Measurements from ENCODE around the gene LATS1.
"Not testable (repeated sequence)": the region's sequence is repeated elsewhere in the genome, so short reads cannot be mapped to it uniquely, and the experiment has no call there.

LATS1 gene

DNA sequence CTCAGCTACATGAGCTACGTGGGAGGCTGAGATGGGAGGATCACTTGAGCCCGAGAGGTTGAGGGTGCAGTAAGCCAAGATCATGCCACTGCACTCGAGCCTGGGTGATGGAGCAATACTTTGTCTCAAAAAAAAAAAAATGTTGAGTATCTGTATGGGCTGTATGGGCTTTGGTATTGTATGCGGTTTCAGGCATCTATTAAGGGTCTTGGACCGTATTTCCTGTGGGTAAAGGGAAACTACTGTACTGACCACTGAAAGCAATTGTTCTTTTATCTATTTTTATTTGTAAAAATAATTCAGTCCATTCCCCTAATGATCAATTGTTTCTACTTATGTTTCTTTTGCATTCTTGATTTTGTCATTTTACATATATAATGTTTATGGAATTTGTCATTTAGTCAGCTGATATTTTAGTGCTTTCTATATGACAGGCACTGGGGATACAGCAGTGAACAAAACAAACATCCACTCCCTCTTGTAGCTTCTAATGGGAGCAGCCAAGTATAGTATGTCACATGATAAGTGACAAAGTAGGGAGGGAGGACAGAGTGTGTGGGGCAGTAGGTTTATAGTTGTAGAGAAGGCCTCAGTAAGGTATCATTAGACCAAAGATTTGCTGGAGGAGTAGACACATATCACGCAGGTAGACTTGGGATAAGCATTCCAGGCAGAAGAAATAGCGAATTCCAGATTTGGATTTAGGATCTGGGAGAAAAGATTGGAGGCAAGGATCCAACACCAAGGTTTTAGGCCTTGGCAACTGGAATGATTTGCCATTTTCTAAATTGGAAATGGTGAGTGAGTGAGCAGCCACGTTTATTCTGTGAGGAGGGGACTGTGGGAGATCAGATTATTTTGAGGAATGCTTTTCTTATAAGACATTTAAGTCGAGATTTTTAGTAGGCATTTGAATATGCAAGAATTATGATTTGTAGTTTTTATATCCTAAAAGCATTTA, 37.7 kb upstream of the LATS1 start:
- H3K4me3 ChIP-seq (ENCODE audit: low read depth, low read length), result no peak overlapping the region
- no peaks in the 10 kb centered on the region for H3K4me1 ChIP-seq
- peaks cover 4% of the 10 kb centered on the region; the same call in 1 of the 2 replicates for H3K36me3 ChIP-seq
- no peak for DNase-seq
- no peaks in the 10 kb centered on the region for H3K9me3 ChIP-seq
- TF ChIP-seq, protein P1, sequence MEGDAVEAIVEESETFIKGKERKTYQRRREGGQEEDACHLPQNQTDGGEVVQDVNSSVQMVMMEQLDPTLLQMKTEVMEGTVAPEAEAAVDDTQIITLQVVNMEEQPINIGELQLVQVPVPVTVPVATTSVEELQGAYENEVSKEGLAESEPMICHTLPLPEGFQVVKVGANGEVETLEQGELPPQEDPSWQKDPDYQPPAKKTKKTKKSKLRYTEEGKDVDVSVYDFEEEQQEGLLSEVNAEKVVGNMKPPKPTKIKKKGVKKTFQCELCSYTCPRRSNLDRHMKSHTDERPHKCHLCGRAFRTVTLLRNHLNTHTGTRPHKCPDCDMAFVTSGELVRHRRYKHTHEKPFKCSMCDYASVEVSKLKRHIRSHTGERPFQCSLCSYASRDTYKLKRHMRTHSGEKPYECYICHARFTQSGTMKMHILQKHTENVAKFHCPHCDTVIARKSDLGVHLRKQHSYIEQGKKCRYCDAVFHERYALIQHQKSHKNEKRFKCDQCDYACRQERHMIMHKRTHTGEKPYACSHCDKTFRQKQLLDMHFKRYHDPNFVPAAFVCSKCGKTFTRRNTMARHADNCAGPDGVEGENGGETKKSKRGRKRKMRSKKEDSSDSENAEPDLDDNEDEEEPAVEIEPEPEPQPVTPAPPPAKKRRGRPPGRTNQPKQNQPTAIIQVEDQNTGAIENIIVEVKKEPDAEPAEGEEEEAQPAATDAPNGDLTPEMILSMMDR (IDR thresholded peaks at IDR 0.05; ENCODE audit: low read depth, low read length), result no peak
- H3K27me3 ChIP-seq, result no peaks in the 10 kb centered on the region

DNA sequence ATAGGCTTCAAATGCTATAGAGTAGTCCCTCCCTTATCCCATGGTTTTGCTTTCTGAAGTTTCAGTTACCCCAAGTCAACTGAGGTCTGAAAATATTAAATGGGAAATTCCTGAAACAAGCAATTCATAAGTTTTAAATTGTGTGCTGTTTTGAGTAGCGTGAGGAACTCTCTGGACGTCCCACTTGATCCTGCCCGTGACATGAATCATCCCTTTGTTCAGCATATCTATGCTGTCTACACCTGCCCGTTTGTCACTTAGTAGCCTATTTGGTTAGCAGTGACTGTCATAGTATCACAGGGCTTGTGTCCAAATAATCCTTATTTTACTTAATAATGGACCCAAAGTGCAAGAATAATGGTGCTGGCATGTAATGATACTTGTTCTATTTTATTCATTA, 36.6 kb upstream of the LATS1 start:
- Histone ChIP-seq H3K27me3 (no peaks in the 10 kb centered on the region), H3K36me3 (peaks cover 3% of the 10 kb centered on the region; the same call in 1 of the 2 replicates), H3K9me3 (no peaks in the 10 kb centered on the region), H3K4me3 (ENCODE audit: low read depth, low read length) (no peak overlapping the region), H3K4me1 (no peaks in the 10 kb centered on the region)
- TF ChIP-seq, protein P1 (IDR thresholded peaks at IDR 0.05; ENCODE audit: low read depth, low read length), result no peak
- no peak for DNase-seq

DNA sequence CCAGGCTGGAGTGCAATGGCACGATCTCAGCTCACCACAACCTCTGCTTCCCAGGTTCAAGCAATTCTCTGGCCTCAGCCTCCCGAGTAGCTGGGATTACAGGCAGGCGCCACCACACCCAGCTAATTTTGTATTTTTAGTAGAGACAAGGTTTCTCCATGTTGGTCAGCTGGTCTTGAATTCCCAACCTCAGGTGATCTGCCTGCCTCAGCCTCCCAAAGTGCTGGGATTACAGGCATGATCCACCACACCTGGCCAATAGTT, 35.4 kb upstream of the LATS1 start:
- not testable (repeated sequence) for DNase-seq; H3K27me3 ChIP-seq; H3K9me3 ChIP-seq; H3K4me3 ChIP-seq (ENCODE audit: low read depth, low read length); H3K4me1 ChIP-seq; H3K36me3 ChIP-seq

DNA sequence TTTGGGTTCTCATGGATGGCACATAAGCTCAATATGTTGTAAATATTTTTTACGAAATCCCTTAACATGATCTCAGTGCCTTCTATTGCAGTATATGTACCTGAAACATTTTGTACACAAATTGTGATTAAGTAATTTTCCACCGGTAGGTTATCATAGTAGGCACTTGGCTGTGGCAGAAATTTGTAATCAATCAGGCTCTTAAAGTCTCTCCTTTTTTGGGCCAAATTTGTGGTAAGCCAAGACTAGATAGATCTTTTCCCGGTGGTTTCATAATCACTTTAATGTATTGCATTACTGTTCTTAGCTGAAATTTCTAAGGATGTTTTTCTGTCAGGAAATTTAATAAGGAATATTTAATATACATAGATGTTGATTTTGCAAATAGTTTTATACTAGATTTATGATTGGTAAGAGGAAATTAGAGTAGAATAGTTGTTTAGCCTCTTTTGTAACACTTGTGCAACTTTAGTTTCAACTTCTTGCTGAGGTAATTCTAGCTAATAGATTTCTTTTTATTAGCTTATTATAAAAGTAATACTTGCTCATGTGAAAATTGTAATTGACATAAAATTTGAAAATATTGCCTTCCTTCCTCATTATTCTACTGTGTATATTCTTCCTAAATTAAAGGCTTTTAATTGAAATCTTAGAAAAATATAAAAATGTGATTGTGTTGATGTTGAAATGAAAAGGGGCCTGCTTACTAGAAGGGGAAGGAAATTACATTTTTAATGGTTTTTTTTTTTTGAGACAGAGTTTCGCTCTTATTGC, 34.9 kb upstream of the LATS1 start:
- Histone ChIP-seq H3K4me3 (ENCODE audit: low read depth, low read length) (no peak overlapping the region), H3K9me3 (no peaks in the 10 kb centered on the region), H3K27me3 (no peaks in the 10 kb centered on the region), H3K36me3 (peaks cover 3% of the 10 kb centered on the region; the same call in 1 of the 2 replicates), H3K4me1 (no peaks in the 10 kb centered on the region)
- DNase-seq, result no peak
- TF ChIP-seq, protein P1 (IDR thresholded peaks at IDR 0.05; ENCODE audit: low read depth, low read length), result no peak

DNA sequence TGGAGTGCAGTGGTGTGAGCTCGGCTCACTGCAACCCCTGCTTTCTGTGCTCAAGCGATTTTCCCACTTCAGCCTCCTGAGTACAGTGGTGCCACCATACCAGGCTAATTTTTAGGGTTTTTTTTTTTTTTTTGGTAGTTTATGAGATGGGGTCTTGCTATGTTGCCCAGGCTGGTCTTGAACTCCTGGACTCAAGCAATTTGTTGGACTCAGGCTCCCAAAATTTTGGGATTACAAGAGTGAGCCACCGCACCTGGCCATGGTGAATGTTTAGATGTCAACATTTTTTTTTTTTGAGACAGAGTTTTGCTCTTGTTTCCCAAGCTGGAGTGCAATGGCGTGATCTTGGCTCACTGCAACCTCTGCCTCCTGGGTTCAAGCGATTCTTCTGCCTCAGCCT, 34.0 kb upstream of the LATS1 start:
- not testable (repeated sequence) for DNase-seq; H3K4me1 ChIP-seq; H3K27me3 ChIP-seq; H3K36me3 ChIP-seq; H3K9me3 ChIP-seq; H3K4me3 ChIP-seq (ENCODE audit: low read depth, low read length)

DNA sequence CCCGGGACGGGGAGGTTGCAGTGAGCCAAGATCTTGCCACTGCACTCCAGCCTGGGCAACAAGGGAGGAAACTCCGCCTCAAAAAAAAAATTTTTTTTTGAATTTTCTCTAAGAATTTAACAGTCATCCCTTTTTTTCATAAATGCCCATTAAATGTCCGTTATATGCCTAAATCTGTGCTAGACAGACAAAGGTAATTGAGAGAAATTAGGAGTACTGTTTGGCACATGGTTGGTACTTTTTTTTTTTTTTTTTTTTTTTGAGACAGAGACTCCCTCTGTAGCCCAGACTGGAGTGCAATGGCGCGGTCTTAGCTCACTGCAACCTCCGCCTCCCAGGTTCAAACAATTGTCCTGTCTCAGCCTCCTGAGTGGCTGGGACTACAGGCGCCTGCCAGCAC, 33.3 kb upstream of the LATS1 start:
- peak overlapping the region; percentile 97 for H3K4me3 ChIP-seq (ENCODE audit: low read depth, low read length)
- H3K36me3 ChIP-seq, result peaks cover 3% of the 10 kb centered on the region; the same call in 1 of the 2 replicates
- DNase-seq, result no peak

More for the DNA sequence above, 33.3 kb upstream of the LATS1 start:
- Histone ChIP-seq H3K9me3 (no peaks in the 10 kb centered on the region), H3K4me1 (no peaks in the 10 kb centered on the region), H3K27me3 (no peaks in the 10 kb centered on the region)
- TF ChIP-seq, protein P1 (IDR thresholded peaks at IDR 0.05; ENCODE audit: low read depth, low read length), result no peak
